ENCODE results near the gene BMPER.

- TF ChIP-seq POLR2AphosphoS5 (IDR thresholded peaks at IDR 0.05; ENCODE audit: borderline replicate concordance, low read depth, low read length), result no peak
- no peak for TF ChIP-seq EZH2 (IDR thresholded peaks at IDR 0.05)
These were observed 4.1 kb upstream of the BMPER start for GRCh38 chr7:33901199-33901598.

Measured in SK-N-MC (cell line).